GM19025 (cell line): ENCODE measurements around the gene CPM.
"Not testable (repeated sequence)": the region's sequence is repeated elsewhere in the genome, so short reads cannot be mapped to it uniquely, and the experiment has no call there.

Experiments used
- ATAC-seq: cut with Tn5 transposase; IDR thresholded peaks from one replicate; pipeline ENCODE4 v1.9.1; 2021; ENCODE audit warnings: mild to moderate bottlenecking, low read depth, moderate library complexity; ENCODE audit not compliant: unreplicated experiment

Gene CPM

DNA sequence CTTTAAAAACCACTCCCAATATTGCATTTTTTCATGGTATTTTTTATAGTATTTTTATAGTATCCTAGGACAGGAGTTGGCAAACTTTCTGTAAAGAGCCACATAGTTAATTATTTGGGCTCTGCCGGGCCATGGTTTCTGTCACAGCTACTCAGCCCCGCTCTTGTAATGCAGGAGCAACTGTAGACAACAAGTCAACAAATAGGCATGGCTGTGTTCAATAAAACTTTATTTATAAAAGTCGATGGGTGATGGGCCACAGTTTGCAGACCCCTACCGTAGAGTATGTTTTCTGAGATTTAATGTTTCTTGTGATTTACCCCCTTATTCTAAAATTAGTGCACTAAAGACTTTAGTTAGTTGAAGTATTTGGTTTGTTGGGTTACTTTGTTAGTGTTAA lies 99.5 kb downstream of the CPM start:
- ATAC-seq, result no peak

DNA sequence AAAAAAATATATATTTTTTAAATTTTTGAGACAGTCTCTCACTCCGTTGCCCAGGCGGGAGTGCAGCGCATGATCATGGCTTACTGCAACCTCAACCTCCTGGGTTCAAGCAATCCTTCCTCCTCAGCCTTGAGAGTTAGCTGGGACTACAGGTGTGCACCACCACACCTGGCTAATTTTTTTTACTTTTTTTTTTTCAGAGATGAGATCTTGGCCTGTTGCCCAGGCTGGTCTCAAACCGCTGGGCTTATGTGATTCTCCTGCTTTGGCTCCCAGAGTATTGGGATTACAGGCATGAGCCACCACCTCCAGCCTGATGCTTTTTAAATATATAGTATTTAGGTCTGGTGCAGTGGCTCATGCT lies 100.5 kb downstream of the CPM start:
- ATAC-seq, result no peak

DNA sequence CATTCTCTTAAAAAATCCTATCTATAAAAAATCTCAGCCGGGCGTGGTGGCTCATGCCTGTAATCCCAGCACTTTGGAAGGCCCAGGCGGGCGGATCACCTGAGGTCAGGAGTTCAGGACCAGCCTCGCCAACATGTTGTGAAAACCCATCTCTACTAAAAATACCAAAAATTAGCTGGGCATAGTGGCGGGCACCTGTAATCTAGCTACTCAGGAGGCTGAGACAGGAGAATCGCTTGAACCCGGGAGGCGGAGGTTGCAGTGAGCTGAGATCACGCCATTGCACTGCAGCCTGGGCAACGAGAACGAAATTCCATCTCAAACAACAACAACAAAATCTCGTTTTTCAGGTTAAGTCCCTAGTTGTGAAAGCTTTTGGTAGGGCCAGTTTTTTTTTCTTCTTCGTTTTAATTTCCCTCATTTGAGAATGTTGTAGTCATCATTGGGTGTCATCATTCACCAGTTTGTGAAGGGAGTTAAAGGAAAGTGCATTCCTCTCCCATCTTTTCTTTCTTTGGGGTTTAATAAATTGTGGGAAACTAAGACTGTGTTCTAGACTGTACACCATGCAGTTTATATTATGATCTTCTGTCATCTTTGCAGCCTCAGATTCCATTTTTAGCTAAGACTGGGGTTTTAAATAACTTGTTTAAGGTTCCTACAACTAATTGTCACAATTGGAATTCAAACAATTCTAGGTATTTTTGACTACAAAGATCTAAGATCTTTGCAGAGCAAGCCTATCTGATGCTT lies 101.0 kb downstream of the CPM start:
- no peak for ATAC-seq

DNA sequence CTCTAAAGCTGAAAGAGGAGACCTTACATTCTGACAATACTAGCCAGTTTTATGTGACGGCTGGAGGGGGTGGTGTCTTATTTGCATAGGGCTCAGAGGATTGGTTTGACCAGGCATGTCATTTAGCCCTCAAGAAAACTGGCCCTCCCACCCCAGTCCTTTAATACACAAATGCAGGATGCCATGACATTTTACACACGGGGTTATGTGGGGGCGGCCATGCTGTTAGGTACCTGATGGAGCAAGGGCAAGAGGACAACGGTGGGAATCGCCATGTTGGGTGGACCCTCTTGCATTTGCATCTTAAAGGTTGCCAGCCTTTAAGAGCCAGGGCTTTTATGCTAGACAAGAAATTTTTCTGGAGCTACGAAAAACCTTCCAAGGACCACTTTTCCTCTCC lies 101.7 kb downstream of the CPM start:
- ATAC-seq, result no peak

DNA sequence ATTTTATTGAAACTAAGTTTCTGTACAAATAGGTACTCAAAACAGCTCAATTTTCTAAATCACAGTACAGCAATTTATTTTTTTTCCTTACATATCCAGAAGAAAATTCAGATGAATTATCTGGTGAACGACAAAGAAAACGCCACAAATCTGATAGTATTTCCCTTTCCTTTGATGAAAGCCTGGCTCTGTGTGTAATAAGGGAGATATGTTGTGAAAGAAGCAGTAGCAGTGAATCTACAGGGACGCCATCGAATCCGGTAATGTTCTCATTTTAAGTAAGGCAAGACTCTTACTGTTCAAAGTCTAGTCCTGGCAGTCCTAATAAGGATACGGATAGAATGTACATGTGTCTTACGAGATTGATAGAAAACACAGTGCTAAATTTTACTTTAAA lies 104.3 kb downstream of the CPM start:
- ATAC-seq, result no peak

DNA sequence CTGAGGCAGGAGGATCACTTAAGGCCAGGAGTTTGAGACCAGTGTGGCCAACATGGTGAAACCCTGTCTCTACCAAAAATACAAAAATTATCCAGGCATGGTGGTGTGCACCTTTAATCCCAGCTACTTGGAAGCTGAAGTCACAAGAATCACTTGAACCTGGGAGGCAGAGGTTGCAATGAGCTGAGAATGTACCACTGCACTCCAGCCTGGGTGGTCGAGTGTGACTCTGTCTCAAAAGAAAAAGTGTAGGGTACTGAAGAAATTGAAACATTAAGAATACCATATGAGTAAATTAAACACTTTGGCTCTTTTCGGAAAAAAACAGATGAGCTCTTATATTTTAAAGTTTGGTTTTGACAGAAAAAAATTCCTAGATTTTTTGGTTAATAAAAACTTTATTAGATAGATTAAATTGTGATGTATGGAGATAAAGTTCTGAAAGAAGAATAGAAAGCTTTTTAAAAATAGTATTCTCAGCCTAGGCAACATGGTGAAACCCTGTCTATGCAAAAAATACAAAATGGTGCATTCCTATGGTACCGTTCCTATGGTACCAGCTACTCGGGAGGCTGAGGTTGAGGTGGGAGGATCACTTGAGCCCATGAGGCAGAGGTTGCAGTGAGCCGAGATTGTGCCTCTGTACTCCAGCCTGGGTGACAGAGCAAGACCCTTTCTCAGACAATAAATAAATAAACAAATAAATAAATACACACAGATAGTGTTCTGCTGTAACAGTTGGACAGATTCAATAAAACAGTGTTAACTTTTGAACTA lies 104.9 kb downstream of the CPM start:
- no peak for ATAC-seq

DNA sequence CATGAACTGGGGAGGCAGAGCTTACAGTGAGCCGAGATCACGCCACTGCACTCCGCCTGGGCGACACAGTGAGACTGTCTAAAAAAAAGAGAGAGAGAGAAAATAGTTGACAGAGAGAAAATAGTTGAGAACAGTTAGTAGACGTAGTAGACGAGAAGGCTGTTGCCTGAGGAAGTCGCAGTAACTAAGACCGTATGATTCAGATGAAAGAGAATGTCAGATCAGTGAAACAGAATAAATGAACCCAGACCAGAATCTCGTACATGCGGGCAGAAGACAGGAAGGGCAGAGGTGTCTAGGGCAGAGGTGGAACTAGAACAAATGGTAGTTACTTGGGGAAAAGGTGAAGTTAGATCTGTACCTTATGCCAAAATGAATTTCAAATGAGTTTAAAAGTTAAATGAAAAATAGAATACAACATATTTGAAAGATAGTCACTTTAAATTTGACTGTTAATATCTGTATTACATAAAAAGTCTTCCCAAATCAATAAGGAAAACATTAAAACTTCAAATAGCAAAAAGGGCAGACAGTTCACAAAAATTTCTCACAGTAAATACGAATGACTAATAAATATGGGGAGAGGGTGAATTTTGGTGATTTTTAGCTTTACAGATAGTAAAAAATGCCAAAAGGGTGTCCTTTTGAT lies 107.3 kb downstream of the CPM start:
- ATAC-seq, result no peak

DNA sequence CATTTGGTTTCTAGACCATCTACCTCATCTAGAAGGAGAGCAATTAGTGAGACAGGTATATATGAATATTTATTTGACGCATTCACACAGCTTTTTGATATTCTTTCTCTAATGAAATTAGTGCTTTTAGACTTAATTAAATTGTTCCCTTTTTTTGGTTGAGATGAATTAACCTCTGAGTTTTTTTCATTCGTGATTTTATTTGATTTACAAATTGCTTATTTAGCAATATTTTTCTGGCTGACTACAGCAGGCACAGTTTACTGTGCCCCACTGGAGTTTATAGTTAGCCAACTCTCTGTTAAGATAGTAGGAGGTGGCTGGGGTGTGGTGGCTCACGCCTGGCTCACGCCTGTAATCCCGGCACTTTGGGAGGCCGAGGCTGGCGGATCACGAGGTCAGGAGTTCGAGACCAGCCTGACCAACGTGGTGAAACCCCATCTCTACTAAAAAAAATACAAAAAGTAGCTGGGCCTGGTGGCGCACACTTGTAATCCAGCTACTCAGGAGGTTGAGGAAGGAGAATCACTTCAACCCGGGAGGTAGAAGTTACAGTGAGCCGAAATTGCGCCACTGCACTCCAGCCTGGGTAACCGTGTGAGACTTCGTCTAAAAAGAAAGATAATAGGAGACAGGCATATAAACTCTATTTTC lies 108.2 kb downstream of the CPM start:
- ATAC-seq, result no peak

DNA sequence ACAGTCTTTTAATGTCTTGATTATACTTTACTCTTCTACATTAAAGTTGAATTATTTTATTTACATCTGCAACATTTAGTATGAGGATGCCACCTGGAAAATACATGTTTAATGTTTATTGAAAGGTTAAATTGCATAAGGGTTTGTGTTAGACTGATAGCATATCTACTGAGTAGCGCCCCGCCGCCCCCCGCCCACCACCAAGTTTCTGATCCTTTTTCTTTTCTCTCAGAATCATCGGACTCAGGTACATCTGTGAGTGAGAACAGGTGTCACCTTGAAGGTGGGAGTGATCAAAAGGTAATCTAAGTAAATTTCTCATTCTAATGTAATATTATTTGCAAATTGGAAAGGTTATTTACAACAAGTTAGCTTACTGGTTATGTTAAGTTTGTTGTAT lies 108.8 kb downstream of the CPM start:
- ATAC-seq, result no peak

DNA sequence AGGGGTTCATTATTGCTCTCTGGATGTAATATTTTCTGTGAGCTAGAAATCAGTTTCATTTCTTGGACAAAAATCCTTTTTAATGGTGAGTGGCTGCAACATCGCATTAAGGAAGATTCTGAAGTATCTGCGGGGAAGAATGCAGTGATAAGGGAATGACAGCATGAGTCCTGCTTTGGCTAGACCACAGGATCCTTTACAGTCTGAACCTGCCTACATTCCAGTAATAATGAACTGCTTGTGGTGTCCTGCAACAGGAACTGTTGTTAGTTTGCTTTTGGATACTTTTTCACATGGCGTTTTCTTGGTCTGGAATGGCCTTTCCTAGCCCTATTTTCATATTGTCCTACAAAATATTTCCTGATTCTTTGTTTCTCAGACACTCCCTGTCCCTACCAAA lies 109.3 kb downstream of the CPM start:
- no peak for ATAC-seq

DNA sequence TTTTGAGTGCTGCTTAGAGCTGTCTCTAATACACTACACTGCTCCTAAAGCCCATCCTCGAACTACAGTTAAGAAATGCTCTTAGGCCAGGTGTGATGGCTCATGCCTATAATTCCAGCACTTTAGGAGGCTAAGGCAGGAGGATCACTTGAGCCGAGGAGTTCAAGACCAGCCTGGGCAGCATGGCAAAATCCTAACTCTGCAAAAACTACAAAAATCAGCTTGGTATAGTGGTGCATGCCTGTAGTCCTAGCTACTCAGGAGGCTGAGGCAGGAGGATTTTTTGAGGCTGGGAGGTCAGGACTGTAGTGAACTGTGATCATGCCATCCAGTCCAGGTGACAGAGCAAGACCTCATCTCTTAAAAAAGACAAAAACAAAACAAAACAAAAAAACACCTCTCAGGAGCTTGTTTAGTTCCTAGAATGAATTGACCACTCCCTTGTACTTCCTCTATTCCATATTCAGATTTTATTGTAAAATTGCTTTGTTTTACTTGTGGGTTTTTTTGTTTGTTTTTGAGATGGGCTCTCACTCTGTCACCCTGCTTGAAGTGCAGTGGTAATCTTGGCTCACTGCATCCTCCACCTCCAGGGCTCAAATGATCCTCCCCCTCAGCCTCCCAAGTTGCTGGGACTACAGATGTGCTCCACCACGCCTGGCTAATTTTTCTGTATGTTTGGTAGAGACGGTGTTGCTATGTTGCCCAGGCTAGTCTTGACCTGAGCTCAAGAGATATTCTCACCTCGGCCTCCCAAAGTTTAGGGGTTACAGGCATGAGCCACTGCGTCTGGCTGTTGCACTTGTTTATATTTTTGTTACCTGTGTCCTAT lies 111.4 kb downstream of the CPM start:
- ATAC-seq, result no peak

DNA sequence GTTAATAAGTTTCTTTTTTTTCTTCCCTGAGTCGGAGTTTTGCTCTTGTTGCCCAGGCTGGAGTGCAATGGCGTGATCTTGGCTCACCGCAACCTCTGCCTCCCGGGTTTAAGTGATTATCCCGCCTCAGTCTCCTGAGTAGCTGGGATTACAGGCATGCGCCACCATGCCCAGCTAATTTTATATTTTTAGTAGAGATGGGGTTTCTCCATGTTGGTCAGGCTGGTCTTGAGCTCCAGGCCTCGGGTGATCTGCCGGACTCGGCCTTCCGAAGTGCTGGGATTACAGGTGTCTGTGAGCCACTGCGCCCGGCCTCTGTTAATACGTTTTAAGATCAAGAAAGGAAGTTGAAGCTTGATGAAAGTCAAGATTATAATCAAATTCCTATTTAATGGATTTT lies 113.5 kb downstream of the CPM start:
- not testable (repeated sequence) for ATAC-seq

DNA sequence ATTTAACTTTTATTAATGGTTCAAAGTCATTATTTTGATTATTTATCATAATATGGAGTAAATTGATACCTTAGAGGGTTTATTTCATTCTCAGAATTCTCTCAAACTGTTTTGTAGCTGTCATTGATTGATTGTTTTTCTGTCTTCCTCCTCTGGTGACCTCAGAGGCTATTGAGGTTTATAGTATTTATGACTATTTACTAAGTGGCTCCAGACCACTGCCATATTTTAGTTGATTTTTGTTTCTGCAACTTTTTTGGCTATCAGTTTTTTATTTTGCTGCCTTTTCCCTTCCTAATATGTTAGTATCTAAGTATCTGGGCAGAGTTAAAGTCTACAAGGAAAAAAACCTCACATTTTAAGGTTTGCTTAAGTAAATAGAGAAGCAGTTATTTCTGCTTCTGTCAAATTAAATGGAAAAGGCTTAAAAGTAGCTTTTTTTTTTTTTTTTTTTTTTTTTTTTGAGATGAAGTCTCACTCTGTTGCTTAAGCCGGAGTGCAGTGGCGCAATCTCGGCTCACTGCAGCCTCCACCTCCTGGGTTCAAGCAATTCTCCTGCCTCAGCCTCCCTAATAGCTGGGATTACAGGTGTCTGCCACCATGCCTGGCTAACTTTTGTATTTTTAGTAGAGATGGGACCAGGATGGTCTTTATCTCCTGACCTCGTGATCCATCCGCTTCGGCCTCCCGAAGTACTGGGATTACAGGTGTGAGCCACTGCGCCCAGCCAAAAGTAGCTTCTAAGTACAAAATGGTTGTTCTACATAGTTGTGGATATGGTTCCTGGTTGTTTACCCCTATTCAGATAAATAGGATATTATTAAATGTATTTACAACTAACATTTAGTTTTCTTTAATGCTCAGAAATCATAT lies 116.8 kb downstream of the CPM start:
- no peak for ATAC-seq

DNA sequence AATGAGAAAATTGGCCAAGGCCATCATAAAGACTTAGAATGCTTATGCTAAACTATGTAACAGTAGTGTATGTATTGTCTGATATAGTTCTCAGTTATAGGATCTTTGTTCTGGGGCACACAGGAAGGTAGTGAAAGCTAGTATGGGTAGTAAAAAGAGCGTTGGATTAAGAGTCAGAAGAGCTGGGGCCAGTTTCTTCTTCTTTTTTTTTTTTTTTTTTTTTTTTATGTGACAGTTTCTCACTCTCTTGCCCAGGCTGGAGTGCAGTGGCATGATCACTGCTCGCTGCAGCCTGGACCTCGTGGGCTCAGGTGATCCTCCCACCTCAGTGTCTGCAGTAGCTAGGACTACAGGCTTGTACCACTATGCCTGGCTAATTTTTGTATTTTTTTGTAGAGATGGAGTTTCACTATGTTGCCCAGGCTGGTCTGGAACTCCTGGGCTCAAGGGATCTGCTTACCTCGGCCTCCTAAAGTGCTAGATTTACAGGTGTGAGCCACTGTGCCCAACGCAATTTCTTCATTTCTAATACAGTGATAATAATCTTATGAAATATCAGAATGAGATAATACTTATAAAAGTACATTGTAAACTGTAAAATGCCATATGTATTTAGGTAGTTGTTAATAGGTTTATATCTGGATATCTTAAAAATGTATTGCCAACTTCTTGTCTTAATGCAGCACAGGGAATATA lies 117.6 kb downstream of the CPM start:
- no peak for ATAC-seq

DNA sequence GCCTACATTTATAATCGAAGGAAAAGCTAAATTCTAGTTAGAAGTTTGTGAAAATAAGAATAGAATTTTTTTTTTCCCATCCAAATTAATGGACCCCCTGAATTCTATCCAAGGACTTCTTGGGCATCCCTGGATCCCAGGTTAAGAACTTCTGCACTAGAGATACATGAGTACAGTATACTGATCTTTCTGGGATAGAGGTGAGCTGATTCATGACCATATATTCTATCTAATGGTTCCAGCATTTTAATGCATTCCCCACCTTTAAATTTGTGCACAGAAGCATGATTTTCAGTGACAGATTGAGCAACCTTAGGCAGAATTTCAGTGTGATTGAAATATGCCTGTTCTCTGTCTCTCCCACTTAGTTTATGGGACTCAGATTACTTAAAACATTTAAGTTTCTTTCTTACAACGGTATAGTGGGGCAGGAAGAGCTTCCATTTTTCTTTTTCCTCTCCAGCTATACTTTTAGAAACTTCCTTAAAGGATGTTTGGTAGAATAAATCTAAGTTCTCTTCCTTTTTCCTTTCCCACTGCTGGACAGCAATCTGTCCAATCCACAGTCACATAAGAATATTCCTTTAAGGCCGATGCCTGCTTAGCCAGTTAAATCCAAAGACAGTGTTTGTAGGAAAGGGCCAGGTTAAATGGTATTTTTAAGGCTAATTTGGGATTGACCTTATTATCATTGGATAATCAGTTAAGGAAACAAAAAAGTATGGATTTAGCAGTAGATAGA lies 118.3 kb downstream of the CPM start:
- ATAC-seq, result no peak

DNA sequence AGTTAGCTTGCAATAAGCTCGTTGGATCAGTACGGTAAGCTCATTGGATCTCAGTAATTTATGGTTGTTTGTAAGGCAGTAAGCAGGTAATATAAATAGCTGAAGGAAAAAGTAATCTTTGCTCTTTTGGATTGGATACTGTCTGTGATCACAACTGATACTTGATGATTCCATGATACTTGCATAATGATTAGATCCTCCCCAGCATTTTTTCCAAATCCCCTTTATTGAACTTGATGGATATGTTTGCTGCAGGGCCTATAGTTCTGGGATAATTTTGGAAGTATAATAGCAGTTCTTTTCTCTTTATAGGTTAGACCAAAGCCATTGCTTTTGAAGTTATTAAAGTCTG lies 119.8 kb downstream of the CPM start:
- ATAC-seq, result no peak

DNA sequence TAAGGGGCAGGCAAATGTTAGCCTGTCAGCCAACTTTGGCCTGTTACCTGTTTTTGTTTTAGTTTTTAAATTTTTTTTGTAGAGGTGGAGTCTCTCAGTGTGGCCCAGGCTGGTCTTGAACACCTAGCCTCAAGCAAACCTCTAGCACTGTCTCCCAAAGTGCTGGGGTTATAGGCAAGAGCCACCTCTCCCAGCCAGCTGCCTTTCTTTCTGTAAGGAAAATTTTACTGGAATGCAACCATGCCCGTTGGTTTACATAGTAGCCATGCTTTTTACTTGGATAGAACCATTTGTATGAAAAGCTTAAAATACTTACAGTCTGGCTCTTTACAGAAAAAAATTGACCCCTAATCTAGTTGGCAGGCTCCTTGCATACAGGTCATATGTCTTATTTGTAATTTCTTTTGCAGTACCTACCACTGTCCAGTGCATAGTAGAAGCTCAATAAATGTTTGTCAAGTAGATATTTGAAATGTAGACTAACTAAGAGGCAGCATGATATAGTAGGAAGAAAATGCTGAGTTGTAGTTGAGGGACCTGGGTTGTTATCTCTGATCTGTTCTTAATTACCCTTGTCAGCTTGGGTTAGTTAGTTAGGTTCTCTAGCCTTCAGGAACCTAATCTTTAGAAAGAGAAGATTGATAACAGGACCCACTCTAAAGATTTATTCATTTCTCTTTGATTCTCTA lies 120.3 kb downstream of the CPM start:
- no peak for ATAC-seq

DNA sequence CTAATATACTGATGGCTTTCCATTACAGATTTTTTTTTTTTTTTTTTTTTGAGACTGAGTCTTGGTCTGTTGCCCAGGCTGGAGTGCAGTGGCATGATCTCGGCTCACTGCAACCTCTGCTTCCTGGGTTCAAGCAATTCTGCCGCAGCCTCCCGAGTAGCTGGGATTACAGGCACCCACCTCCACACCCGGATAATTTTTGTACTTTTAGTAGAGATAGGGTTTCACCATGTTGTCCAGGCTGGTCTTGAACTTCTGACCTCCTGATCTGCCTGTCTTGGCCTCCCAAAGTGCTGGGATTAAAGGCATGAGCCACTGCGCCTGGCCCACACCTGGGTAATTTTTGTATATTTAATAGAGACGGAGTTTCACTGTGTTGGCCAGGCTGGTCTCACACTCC lies 121.4 kb downstream of the CPM start:
- not testable (repeated sequence) for ATAC-seq
